Fibroblast of villous mesenchyme (primary cell): ENCODE data around the gene SLC44A1. TPM values are rescaled to one million over a fixed set of nuclear protein-coding genes. Genes with fewer than 3 reads are reported as not detected.
A peak's percentile ranks its signal among the peaks of the same experiment; 100 is the strongest.

ENCODE experiments used
- DNase-seq: peaks from one replicate; pipeline ENCODE4 v3.0.0-alpha.2; 2010; ENCODE audit warnings: low read depth
- H3K4me3 ChIP-seq: 2 replicates; pipeline ENCODE4 v1.5.1; 2011; ENCODE audit warnings: low read depth, mild to moderate bottlenecking, low read length
- CTCF ChIP-seq: IDR thresholded peaks from 2 replicates; pipeline ENCODE4 v1.5.1; 2012; ENCODE audit warnings: low read depth, mild to moderate bottlenecking, low read length; ENCODE audit not compliant: insufficient read depth
- total RNA-seq: library from RNA; depleted of rRNA; stranded (reverse); fragments of >200 nt; gene quantifications from 2 replicates; pipeline ENCODE4 v1.2.3, GENCODE V29; 2012

Gene SLC44A1
- total RNA-seq, 1 donor = 37.1 TPM

DNA sequence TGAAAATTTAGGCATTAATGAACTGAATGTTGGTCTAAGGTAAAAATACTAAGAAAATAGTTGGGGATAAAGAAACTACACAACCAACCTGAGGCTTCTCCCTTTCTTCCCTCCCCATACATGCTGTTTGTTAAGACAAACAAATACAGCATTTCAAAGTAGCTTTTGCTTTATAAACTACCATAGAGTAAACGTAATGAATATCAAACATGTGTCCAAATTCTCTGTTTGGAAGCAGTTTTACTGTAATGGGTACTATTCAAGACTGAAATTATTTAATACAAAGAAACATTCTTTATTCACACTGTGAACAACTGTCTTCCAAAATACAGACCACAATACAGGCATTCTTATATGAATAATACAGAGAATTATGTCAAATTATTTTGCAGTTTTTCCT lies 52.0 kb downstream of the SLC44A1 start:
- H3K4me3 ChIP-seq = no peak overlapping the region
- DNase-seq = no peak
- TF ChIP-seq CTCF = no peak

GRCh38 chr9:105296877-105297287 lies 52.4 kb downstream of the SLC44A1 start:
- no peak for TF ChIP-seq CTCF
- DNase-seq = peak; percentile 97
- no peak overlapping the region for H3K4me3 ChIP-seq

DNA sequence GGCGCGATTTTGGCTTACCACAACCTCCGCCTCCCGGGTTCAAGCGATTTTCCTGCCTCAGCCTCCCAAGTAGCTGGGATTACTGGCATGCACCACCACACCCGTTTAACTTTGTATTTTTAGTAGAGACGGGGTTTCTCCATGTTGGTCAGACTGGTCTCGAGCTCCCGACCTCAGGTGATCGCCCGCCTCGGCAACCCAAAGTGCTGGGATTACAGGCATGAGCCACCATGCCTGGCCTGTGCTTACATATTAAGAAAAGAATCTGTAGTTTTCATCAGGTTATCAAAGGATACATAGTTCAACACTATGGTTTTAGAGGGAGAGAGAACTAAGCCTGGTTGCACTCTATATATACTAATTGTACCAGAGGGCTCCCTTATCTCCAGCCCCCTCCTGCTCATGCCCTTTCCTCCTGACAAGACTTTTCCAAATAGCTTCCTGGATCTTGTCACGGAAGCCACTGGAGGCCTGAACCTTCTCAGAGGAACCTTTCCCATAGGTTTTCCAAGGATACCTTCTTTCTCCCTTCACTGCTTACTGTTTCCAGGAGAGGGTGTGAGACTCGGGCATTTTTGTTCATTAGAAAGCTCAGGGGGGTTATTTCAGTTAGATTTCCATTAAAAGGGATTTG lies 53.1 kb downstream of the SLC44A1 start:
- TF ChIP-seq CTCF = no peak
- DNase-seq = no peak
- no peak overlapping the region for H3K4me3 ChIP-seq

DNA sequence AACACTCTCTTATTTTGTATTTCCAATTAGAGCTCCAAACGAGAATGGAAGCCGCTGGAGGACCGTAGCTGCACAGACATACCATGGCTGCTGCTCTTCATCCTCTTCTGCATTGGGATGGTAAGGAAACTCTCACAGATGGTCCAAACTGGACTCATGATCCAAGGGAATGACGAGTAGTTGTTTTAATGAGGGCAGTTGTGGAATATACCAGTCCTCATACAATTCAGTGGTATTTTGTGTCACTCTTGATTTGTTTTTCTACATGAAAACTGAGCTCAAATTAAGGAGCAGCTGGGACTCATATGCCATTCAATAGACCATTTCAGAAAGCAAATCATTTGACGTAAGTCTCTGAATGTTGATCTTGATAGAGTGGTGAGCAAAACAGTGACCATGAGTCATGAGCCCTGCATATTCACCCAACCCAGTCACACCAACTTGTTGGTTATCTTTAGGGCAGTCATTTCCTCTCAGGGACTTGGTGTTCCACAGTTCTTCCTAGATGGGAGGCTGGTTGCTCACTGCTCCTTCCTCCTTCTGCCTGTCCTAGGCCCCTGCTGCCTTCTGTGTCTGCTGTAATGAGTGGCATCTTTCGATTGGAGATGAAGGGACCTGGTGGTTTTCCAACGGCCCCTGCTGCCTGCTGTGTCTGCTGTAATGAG lies 54.9 kb downstream of the SLC44A1 start:
- no peak for TF ChIP-seq CTCF
- no peak overlapping the region for H3K4me3 ChIP-seq
- DNase-seq = peak; percentile 95

DNA sequence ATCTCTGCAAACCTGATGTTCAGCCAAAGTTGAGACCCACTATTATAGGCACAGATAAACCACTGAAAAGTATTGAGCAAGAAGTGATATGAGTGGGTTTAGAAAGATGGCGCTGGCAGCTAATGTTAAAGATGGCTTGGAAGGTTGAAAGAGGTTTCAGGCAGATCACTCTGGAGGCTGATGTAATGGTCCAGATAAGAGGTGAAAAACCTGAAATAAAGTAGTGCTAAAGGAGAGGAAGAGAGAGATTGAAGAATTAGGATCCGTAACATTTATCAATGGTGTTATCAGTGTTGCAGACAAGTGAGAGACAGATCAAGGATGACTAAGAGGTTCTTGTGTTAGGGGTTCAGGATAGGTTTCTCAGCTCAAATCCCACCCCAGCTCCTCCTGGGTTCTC lies 58.3 kb downstream of the SLC44A1 start:
- no peak overlapping the region for H3K4me3 ChIP-seq
- no peak for TF ChIP-seq CTCF
- no peak for DNase-seq

- H3K4me3 ChIP-seq = no peak overlapping the region
- no peak for DNase-seq
- no peak for TF ChIP-seq CTCF
Measured at GRCh38 chr9:105305856-105306255, 61.4 kb downstream of the SLC44A1 start.
